Body of pancreas (tissue), 4 donors: Measurements from ENCODE around the gene ATP1A2. TPM values are rescaled to one million over a fixed set of nuclear protein-coding genes. Genes with fewer than 3 reads are reported as not detected.

Experiments used
- ATAC-seq: fragments of 150-250 bp; one replicate; pipeline ENCODE4 v1.9.1; 2016
- DNase-seq, 4 donors: peaks; one replicate each; pipeline ENCODE4 v3.0.0-alpha.2; 2019
- H3K27ac ChIP-seq, 4 donors: fragments of 200-600 bp; sonication (generic); 1 replicate in 3 of 4; 2 replicates in 1 of 4; pipeline versions ENCODE4 v1.5.1 to v1.6.1; 2016 to 2019; ENCODE audit warnings: mild to moderate bottlenecking in 1 of 4, mixed read lengths in 1 of 4, moderate library complexity in 1 of 4
- H3K27me3 ChIP-seq, 2 donors: fragments of 200-600 bp; sonication (generic); one replicate each; pipeline ENCODE4 v1.6.0; 2016; ENCODE audit warnings: mild to moderate bottlenecking in 1 of 2
- H3K36me3 ChIP-seq, 2 donors: fragments of 200-600 bp; sonication (generic); replicated peaks in 1 of 2; 2 replicates each; pipeline ENCODE4 v1.5.1; 2016; ENCODE audit warnings: low read depth in 2 of 2; ENCODE audit not compliant: insufficient read depth in 1 of 2
- H3K4me1 ChIP-seq: fragments of 200-600 bp; sonication (generic); one replicate; pipeline ENCODE4 v1.6.0; 2016
- H3K4me3 ChIP-seq, 2 donors: fragments of 200-600 bp; sonication (generic); 1 replicate in 1 of 2; 2 replicates in 1 of 2; pipeline ENCODE4 v1.5.1; 2016 to 2019
- H3K9me3 ChIP-seq, 3 donors: fragments of 200-600 bp; sonication (generic); 1 replicate in 2 of 3; 2 replicates in 1 of 3; pipeline ENCODE4 v1.5.1; 2016
- POLR2A ChIP-seq, 3 donors: fragments of 450-650 bp; IDR thresholded peaks; one replicate each; pipeline ENCODE4 v1.6.1; 2016; ENCODE audit warnings: antibody characterized with exemption in 3 of 3, mild to moderate bottlenecking in 2 of 3
- WGBS, 2 donors: methylation state at CpG; one replicate each; pipeline ENCODE4 v1.1.5; 2017; 5-methylcytosine and 5-hydroxymethylcytosine counted together
- intact Hi-C: fragments of 100-400 bp; cut with DNase I; formaldehyde crosslinking; loops from one replicate; pipeline ENCODE4 v1.15.1; 2023
- total RNA-seq, 2 donors: library from RNA; depleted of rRNA; stranded (reverse); fragments of >200 nt; gene quantifications; one replicate each; pipeline ENCODE4 v1.1.0, GENCODE V29; 2016
- TF ChIP-seq, protein P1 (sequence below), 7 experiments: fragments of 450-650 bp in 4 of 7; fragments of 200-600 bp in 3 of 7; sonication (generic) in 3 of 7; IDR thresholded peaks; one replicate each; pipeline ENCODE4 v1.5.1; 2016 to 2019; ENCODE audit warnings: antibody characterized with exemption in 7 of 7

The ATP1A2 gene
- total RNA-seq, 2 donors from 2014 or later: 1.6 to 41.2 TPM

DNA sequence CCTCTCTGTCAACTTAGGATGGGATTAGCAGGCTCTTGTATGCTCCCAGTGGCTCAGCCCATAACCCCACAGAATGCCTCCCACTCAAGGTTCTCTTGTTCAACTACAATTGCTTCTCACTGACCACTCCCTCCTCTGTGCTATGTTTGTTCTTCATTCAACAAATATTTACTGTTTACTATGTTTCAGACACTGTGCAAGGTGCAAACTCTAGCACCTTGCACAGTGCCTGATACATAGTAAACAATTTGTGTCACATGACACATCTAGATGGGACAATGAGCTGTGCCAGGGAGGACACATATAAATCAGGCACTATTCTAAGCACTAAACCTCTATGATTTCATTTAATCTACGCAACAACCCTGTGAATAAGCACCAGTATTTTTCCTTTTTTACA is 15.4 kb downstream of the ATP1A2 start:
- H3K27ac ChIP-seq: no peak overlapping the region
- no peak for ATAC-seq
- WGBS, 2 donors: 88 to 100% methylated on average over 1 of the region's 1 CpG

DNA sequence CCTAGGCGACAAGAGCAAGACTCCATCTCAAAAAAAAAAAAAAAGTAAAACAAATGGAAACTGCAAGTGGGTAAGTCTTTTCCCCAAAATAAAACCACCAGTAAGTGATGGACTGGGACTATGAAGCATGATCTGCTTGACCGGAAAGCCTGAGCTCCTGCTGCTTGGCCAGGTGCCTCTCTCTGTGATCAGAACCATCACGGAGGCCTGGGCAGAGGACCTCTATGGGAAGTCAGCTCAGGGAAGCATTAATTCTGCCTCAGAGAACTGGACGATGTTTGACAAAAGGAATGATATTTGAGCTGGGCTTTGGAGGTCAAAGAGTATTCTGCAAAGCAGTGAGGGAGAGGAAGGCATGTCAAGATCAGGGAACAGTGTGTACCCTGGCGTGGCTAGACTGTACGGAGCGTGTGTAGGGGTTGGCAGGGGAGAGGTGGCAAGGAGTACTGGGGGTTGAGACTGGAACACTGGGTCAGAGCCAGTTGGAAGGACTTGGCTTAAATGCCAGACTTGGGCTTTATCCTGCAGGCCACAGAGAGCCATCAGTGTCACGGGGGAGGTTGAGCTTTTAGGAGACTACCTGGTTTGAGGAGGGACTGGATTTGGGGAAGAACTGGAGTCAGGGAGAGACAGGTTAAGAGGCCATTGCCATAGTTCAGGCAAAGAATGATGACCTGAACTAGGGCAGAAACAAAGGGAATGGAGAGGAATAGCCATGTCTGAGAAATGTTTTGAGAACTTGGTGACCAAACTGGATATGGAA is 16.4 kb downstream of the ATP1A2 start:
- DNase-seq (peak in 3 of 4 donors; percentile 24 to 47 (median 43)), ATAC-seq (peak; percentile 58)
- no peaks in the 10 kb centered on the region for H3K27me3 ChIP-seq
- intact Hi-C loops: no loop called here
- no peak overlapping the region for H3K4me3 ChIP-seq
- peaks cover 8% of the 10 kb centered on the region for H3K4me1 ChIP-seq
- no peaks in the 10 kb centered on the region for H3K9me3 ChIP-seq
- H3K27ac ChIP-seq: no peak overlapping the region
- TF ChIP-seq, protein P1, sequence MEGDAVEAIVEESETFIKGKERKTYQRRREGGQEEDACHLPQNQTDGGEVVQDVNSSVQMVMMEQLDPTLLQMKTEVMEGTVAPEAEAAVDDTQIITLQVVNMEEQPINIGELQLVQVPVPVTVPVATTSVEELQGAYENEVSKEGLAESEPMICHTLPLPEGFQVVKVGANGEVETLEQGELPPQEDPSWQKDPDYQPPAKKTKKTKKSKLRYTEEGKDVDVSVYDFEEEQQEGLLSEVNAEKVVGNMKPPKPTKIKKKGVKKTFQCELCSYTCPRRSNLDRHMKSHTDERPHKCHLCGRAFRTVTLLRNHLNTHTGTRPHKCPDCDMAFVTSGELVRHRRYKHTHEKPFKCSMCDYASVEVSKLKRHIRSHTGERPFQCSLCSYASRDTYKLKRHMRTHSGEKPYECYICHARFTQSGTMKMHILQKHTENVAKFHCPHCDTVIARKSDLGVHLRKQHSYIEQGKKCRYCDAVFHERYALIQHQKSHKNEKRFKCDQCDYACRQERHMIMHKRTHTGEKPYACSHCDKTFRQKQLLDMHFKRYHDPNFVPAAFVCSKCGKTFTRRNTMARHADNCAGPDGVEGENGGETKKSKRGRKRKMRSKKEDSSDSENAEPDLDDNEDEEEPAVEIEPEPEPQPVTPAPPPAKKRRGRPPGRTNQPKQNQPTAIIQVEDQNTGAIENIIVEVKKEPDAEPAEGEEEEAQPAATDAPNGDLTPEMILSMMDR (IDR thresholded peaks at IDR 0.05): no peak
- WGBS, 2 donors: 64 to 70% methylated on average over 8 of the region's 8 CpGs
- no peaks in the 10 kb centered on the region for H3K36me3 ChIP-seq

More for the DNA sequence above, 15.4 kb downstream of the ATP1A2 start:
- no peak overlapping the region for H3K4me3 ChIP-seq
- no peak for TF ChIP-seq POLR2A (IDR thresholded peaks at IDR 0.05)
- TF ChIP-seq, protein P1 (IDR thresholded peaks at IDR 0.05): no peak
- no peaks in the 10 kb centered on the region for H3K9me3 ChIP-seq
- DNase-seq: no peak
- H3K36me3 ChIP-seq: no peaks in the 10 kb centered on the region
- no peaks in the 10 kb centered on the region for H3K27me3 ChIP-seq
- peaks cover 8% of the 10 kb centered on the region for H3K4me1 ChIP-seq
- intact Hi-C loops: no loop called here

DNA sequence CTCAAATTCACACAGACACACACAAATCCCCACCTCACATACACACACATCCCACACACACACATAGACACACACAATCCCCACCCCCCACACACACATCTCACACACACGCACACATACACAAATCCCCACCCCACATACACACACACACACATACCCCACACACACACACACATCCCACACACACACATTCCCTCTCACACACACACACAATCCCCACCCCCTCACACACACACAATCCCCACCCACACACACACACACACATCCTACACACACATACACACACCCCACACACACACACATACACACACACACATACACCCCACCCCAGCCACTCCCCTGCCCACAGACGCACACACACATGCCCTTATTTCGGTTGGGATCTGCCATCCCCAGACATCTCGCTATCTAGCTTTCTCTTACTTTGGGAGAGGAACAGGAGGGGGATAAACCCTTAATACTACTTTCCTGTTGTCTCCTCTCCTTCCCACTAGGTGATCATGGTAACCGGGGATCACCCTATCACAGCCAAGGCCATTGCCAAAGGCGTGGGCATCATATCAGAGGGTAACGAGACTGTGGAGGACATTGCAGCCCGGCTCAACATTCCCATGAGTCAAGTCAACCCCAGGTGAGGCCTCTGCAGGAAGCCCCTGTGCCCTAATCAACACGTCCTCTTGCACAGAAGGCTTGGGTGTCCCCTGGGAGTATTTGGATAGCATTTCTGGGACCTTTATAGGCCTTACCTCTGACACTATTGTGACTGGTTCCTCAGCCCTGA is 18.6 kb downstream of the ATP1A2 start:
- ATAC-seq (no peak), DNase-seq (no peak)
- no peak overlapping the region for H3K27ac ChIP-seq
- TF ChIP-seq, protein P1 (IDR thresholded peaks at IDR 0.05): no peak
- intact Hi-C loops: no loop called here
- peaks cover 8% of the 10 kb centered on the region for H3K4me1 ChIP-seq
- no peaks in the 10 kb centered on the region for H3K9me3 ChIP-seq
- 72 to 77% methylated on average over 9 of the region's 9 CpGs for WGBS, 2 donors
- no peaks in the 10 kb centered on the region for H3K27me3 ChIP-seq
- no peak overlapping the region for H3K4me3 ChIP-seq
- H3K36me3 ChIP-seq: no peaks in the 10 kb centered on the region

DNA sequence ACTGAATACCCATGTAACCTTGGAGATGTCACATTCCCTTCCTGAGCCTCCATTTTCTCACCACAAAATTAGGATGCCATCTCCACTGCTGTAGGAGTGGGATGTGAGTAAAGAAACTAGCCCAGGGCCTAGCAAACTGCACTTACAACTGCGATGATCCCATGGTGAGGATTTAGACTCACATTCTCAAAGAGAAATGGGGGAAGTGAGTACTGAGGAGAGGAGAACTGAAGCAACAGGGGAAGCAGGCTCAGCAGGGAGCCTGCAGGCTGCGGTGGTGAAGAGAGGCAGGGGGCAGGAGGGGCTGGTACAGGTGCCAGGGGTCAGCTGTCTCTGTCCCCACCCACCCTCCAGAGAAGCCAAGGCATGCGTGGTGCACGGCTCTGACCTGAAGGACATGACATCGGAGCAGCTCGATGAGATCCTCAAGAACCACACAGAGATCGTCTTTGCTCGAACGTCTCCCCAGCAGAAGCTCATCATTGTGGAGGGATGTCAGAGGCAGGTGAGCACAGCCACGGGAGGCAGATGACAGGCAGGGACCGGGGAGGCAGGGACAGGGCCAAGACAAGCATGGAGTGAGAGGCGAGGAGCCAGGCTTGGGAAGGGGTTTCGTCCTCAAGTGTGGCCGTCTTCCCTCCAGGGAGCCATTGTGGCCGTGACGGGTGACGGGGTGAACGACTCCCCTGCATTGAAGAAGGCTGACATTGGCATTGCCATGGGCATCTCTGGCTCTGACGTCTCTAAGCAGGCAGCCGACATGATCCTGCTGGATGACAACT is 19.4 kb downstream of the ATP1A2 start:
- no peak for TF ChIP-seq POLR2A (IDR thresholded peaks at IDR 0.05)
- TF ChIP-seq, protein P1 (IDR thresholded peaks at IDR 0.05): no peak
- intact Hi-C loops: no loop called here
- no peak for DNase-seq

More for the DNA sequence above, 19.4 kb downstream of the ATP1A2 start:
- Histone ChIP-seq H3K4me1 (peaks cover 8% of the 10 kb centered on the region), H3K9me3 (no peaks in the 10 kb centered on the region), H3K27ac (no peak overlapping the region), H3K27me3 (no peaks in the 10 kb centered on the region), H3K36me3 (no peaks in the 10 kb centered on the region), H3K4me3 (no peak overlapping the region)
- no peak for ATAC-seq
- 75 to 85% methylated on average over 11 to 20 of the region's 20 CpGs for WGBS, 2 donors
